BE2C (cell line): ENCODE results near the gene XKR8.

ENCODE experiments used
- DNase-seq: peaks from one replicate; pipeline ENCODE4 v3.0.0-alpha.2; 2020
- H3K27me3 ChIP-seq: fragments of 250-450 bp; sonication (Bioruptor Pico); 2 replicates; pipeline ENCODE4 v1.5.1; 2020; ENCODE audit warnings: mild to moderate bottlenecking
- H3K36me3 ChIP-seq: fragments of 250-450 bp; sonication (Bioruptor Pico); 2 replicates; pipeline ENCODE4 v1.5.1; 2020; ENCODE audit warnings: mild to moderate bottlenecking
- H3K4me1 ChIP-seq: fragments of 250-450 bp; sonication (Bioruptor Pico); 2 replicates; pipeline ENCODE4 v1.5.1; 2020
- H3K4me3 ChIP-seq: 2 replicates; pipeline ENCODE4 v1.5.1; 2011; ENCODE audit warnings: low read depth, low read length
- H3K9me3 ChIP-seq: fragments of 250-450 bp; sonication (Bioruptor Pico); 2 replicates; pipeline ENCODE4 v1.5.1; 2020
- CTCF ChIP-seq: IDR thresholded peaks from 2 replicates; pipeline ENCODE4 v1.5.1; 2012; ENCODE audit warnings: mild to moderate bottlenecking, low read depth, low read length

The XKR8 gene

GRCh38 chr1:27931184-27931583, 28.6 kb upstream of the XKR8 start:
- no peak for TF ChIP-seq CTCF
- DNase-seq = no peak
- Histone ChIP-seq H3K9me3 (no peaks in the 10 kb centered on the region), H3K4me3 (no peak overlapping the region), H3K27me3 (no peaks in the 10 kb centered on the region), H3K36me3 (no peaks in the 10 kb centered on the region), H3K4me1 (no peaks in the 10 kb centered on the region)

GRCh38 chr1:27931759-27932158, 28.0 kb upstream of the XKR8 start:
- no peak for DNase-seq
- H3K9me3 ChIP-seq = no peaks in the 10 kb centered on the region
- no peaks in the 10 kb centered on the region for H3K4me1 ChIP-seq
- H3K36me3 ChIP-seq = no peaks in the 10 kb centered on the region
- H3K27me3 ChIP-seq = no peaks in the 10 kb centered on the region
- no peak overlapping the region for H3K4me3 ChIP-seq
- no peak for TF ChIP-seq CTCF

GRCh38 chr1:27934818-27935549, 24.8 kb upstream of the XKR8 start, which contains the start of gene SMPDL3B:
TSS of gene SMPDL3B (plus strand) at chr1:27935000. CDS start at chr1:27935184, 184 bp downstream.
- DNase-seq = no peak
- Histone ChIP-seq H3K9me3 (no peaks in the 10 kb centered on the region), H3K4me1 (no peaks in the 10 kb centered on the region), H3K36me3 (no peaks in the 10 kb centered on the region), H3K27me3 (no peaks in the 10 kb centered on the region), H3K4me3 (peak within 1 kb of the TSS; percentile 19; the same call in 1 of the 2 replicates)
- no peak for TF ChIP-seq CTCF

- no peaks in the 10 kb centered on the region for H3K27me3 ChIP-seq
- no peak for TF ChIP-seq CTCF
- no peak overlapping the region for H3K4me3 ChIP-seq
- DNase-seq = no peak
- no peaks in the 10 kb centered on the region for H3K4me1 ChIP-seq
- no peaks in the 10 kb centered on the region for H3K36me3 ChIP-seq
- no peaks in the 10 kb centered on the region for H3K9me3 ChIP-seq
Measured at GRCh38 chr1:27935721-27936120, 24.1 kb upstream of the XKR8 start.

GRCh38 chr1:27936370-27936769, 23.4 kb upstream of the XKR8 start:
- Histone ChIP-seq H3K4me3 (no peak overlapping the region), H3K36me3 (no peaks in the 10 kb centered on the region), H3K4me1 (no peaks in the 10 kb centered on the region), H3K27me3 (no peaks in the 10 kb centered on the region), H3K9me3 (no peaks in the 10 kb centered on the region)
- no peak for DNase-seq
- TF ChIP-seq CTCF = no peak

GRCh38 chr1:27937524-27937836, 22.3 kb upstream of the XKR8 start:
- H3K36me3 ChIP-seq = no peaks in the 10 kb centered on the region
- H3K9me3 ChIP-seq = no peaks in the 10 kb centered on the region
- no peaks in the 10 kb centered on the region for H3K4me1 ChIP-seq
- no peak for DNase-seq
- no peaks in the 10 kb centered on the region for H3K27me3 ChIP-seq
- no peak overlapping the region for H3K4me3 ChIP-seq
- no peak for TF ChIP-seq CTCF
